Neuronal stem cell (in vitro differentiated cells): ENCODE measurements around the gene ST6GALNAC3.
A peak's percentile ranks its signal among the peaks of the same experiment; 100 is the strongest.

Experiments used
- DNase-seq: peaks from one replicate; pipeline ENCODE4 v3.0.0-alpha.2; 2013; ENCODE audit warnings: low spot score
- H2AFZ ChIP-seq: one replicate; pipeline ENCODE4 v1.6.1; 2013; ENCODE audit warnings: mild to moderate bottlenecking, low read length, inconsistent platforms
- H2AK5ac ChIP-seq: 2 replicates; pipeline ENCODE4 v1.6.1; 2013; ENCODE audit warnings: low read depth, mild to moderate bottlenecking, inconsistent platforms, low read length, moderate library complexity, mixed read lengths
- H2BK120ac ChIP-seq: 2 replicates; pipeline ENCODE4 v1.6.1; 2013; ENCODE audit warnings: low read depth, mild to moderate bottlenecking, inconsistent platforms, low read length, moderate library complexity, mixed read lengths
- H2BK12ac ChIP-seq: one replicate; pipeline ENCODE4 v1.6.1; 2013; ENCODE audit warnings: low read length, inconsistent platforms
- H2BK15ac ChIP-seq: 2 replicates; pipeline ENCODE4 v1.6.1; 2013; ENCODE audit warnings: mild to moderate bottlenecking, low read length, inconsistent platforms, mixed read lengths
- H2BK5ac ChIP-seq: one replicate; pipeline ENCODE4 v1.6.1; 2013; ENCODE audit warnings: inconsistent platforms, mild to moderate bottlenecking, low read length, moderate library complexity
- H3K14ac ChIP-seq: one replicate; pipeline ENCODE4 v1.6.1; 2013; ENCODE audit warnings: low read length, inconsistent platforms
- H3K18ac ChIP-seq: 2 replicates; pipeline ENCODE4 v1.6.1; 2013; ENCODE audit warnings: low read length, inconsistent platforms
- H3K23ac ChIP-seq: 2 replicates; pipeline ENCODE4 v1.6.1; 2013; ENCODE audit warnings: low read depth, mild to moderate bottlenecking, mixed read lengths, low read length, inconsistent platforms; ENCODE audit not compliant: poor library complexity
- H3K27ac ChIP-seq: replicated peaks from 3 replicates; pipeline ENCODE4 v1.5.1; 2013; ENCODE audit warnings: low read length, inconsistent platforms
- H3K27me3 ChIP-seq, 3 experiments: 2 replicates each; pipeline ENCODE4 v1.6.1; 2013; ENCODE audit warnings: low read length in 3 of 3, mild to moderate bottlenecking in 2 of 3, inconsistent platforms in 1 of 3, low read depth in 1 of 3, mixed read lengths in 1 of 3, moderate library complexity in 1 of 3; ENCODE audit not compliant: control insufficient read depth in 3 of 3, insufficient read depth in 3 of 3
- H3K36me3 ChIP-seq, 2 donors: replicated peaks in 1 of 2; 2 replicates each; pipeline ENCODE4 v1.6.1; 2013; ENCODE audit warnings: low read length in 2 of 2; ENCODE audit not compliant: control insufficient read depth in 2 of 2, insufficient read depth in 2 of 2
- H3K4ac ChIP-seq: 2 replicates; pipeline ENCODE4 v1.6.1; 2013; ENCODE audit warnings: inconsistent platforms, mild to moderate bottlenecking, low read length, moderate library complexity
- H3K4me1 ChIP-seq, 2 donors: 1 replicate in 1 of 2; 2 replicates in 1 of 2; pipeline ENCODE4 v1.6.1; 2013; ENCODE audit warnings: low read length in 2 of 2, low read depth in 1 of 2; ENCODE audit not compliant: control insufficient read depth in 2 of 2, insufficient read depth in 1 of 2
- H3K4me2 ChIP-seq: one replicate; pipeline ENCODE4 v1.6.1; 2013; ENCODE audit warnings: mild to moderate bottlenecking, low read length, inconsistent platforms; ENCODE audit not compliant: insufficient read depth, poor library complexity, severe bottlenecking
- H3K4me3 ChIP-seq, 2 donors: 2 replicates each; pipeline ENCODE4 v1.5.1; 2013; ENCODE audit warnings: low read length in 2 of 2, mild to moderate bottlenecking in 2 of 2, inconsistent platforms in 1 of 2, moderate library complexity in 1 of 2
- H3K79me1 ChIP-seq: one replicate; pipeline ENCODE4 v1.6.1; 2013; ENCODE audit warnings: low read depth, mild to moderate bottlenecking, inconsistent platforms, low read length, moderate library complexity
- H3K9ac ChIP-seq: one replicate; pipeline ENCODE4 v1.6.1; 2013; ENCODE audit warnings: mild to moderate bottlenecking, low read depth, low read length, inconsistent platforms; ENCODE audit not compliant: poor library complexity
- H3K9me3 ChIP-seq, 2 donors: replicated peaks in 1 of 2; 2 replicates each; pipeline versions ENCODE3 to v1.6.1; 2013; ENCODE audit warnings: low read length in 2 of 2, mild to moderate bottlenecking in 2 of 2, inconsistent platforms in 1 of 2, low read depth in 1 of 2, mixed read lengths in 1 of 2, moderate library complexity in 1 of 2; ENCODE audit not compliant: control insufficient read depth in 2 of 2, insufficient read depth in 1 of 2
- H4K8ac ChIP-seq: one replicate; pipeline ENCODE4 v1.6.1; 2013; ENCODE audit warnings: low read depth, mild to moderate bottlenecking, inconsistent platforms, low read length, moderate library complexity
- H4K91ac ChIP-seq: one replicate; pipeline ENCODE4 v1.6.1; 2013; ENCODE audit warnings: low read length, low read depth, mild to moderate bottlenecking, inconsistent platforms; ENCODE audit not compliant: poor library complexity
- WGBS, 2 donors: extraction: QIAGEN DNeasy Blood & Tissue Kit; methylation state at CpG; one replicate each; pipeline ENCODE4 v1.1.7; 2013; ENCODE audit warnings: missing lambda C conversion rate in 2 of 2, mixed read lengths in 1 of 2; ENCODE audit not compliant: insufficient read length in 2 of 2, insufficient replicate concordance in 1 of 2; ENCODE audit errors: extremely low coverage in 2 of 2; 5-methylcytosine and 5-hydroxymethylcytosine counted together

The ST6GALNAC3 gene

GRCh38 chr1:76268341-76268740 lies 193.8 kb downstream of the ST6GALNAC3 start:
- DNase-seq = peak; percentile 36
- H2AK5ac ChIP-seq = no peak overlapping the region
- WGBS, 2 donors = no CpG with 5 or more reads among the region's 2 CpGs

GRCh38 chr1:76269155-76269554 lies 194.6 kb downstream of the ST6GALNAC3 start:
- no peak overlapping the region for H3K4ac ChIP-seq
- H3K27ac ChIP-seq = no peak overlapping the region
- no peak overlapping the region for H2BK5ac ChIP-seq
- H3K79me1 ChIP-seq = no peaks in the 10 kb centered on the region
- H2AK5ac ChIP-seq = no peak overlapping the region
- no peaks in the 10 kb centered on the region for H3K36me3 ChIP-seq
- no CpG with 5 or more reads among the region's 2 CpGs for WGBS, 2 donors
- DNase-seq = no peak
- no peak overlapping the region for H4K8ac ChIP-seq
- H3K14ac ChIP-seq = no peak overlapping the region
- H3K9me3 ChIP-seq = no peaks in the 10 kb centered on the region
- H3K4me2 ChIP-seq = no peak overlapping the region
- peaks cover 10 to 21% of the 10 kb centered on the region in 2 donors for H3K4me1 ChIP-seq
- no peak overlapping the region for H4K91ac ChIP-seq
- H2BK12ac ChIP-seq = no peak overlapping the region
- H2BK120ac ChIP-seq = no peak overlapping the region
- peak overlapping the region; percentile 49 for H2AFZ ChIP-seq
- H3K18ac ChIP-seq = no peak overlapping the region
- no peak overlapping the region for H2BK15ac ChIP-seq
- H3K27me3 ChIP-seq = no peaks in the 10 kb centered on the region
- H3K9ac ChIP-seq = no peak overlapping the region
- no peak overlapping the region for H3K23ac ChIP-seq
- H3K4me3 ChIP-seq = no peak overlapping the region

More at GRCh38 chr1:76268341-76268740, 193.8 kb downstream of the ST6GALNAC3 start:
- peak overlapping the region; percentile 49 for H2AFZ ChIP-seq
- H3K27me3 ChIP-seq = no peaks in the 10 kb centered on the region
- no peak overlapping the region for H3K4ac ChIP-seq
- H2BK5ac ChIP-seq = no peak overlapping the region
- H3K9me3 ChIP-seq = no peaks in the 10 kb centered on the region
- peak overlapping the region; percentile 42 for H3K27ac ChIP-seq
- H4K8ac ChIP-seq = no peak overlapping the region
- no peaks in the 10 kb centered on the region for H3K36me3 ChIP-seq
- no peak overlapping the region for H3K9ac ChIP-seq
- H2BK15ac ChIP-seq = no peak overlapping the region
- H3K4me1 ChIP-seq = peaks cover 10 to 21% of the 10 kb centered on the region in 2 donors
- no peak overlapping the region for H3K18ac ChIP-seq
- no peak overlapping the region for H3K4me3 ChIP-seq
- no peak overlapping the region for H3K4me2 ChIP-seq
- no peak overlapping the region for H2BK120ac ChIP-seq
- no peak overlapping the region for H3K23ac ChIP-seq
- H2BK12ac ChIP-seq = no peak overlapping the region
- no peaks in the 10 kb centered on the region for H3K79me1 ChIP-seq
- H3K14ac ChIP-seq = no peak overlapping the region
- H4K91ac ChIP-seq = no peak overlapping the region

- peaks cover 4 to 7% of the 10 kb centered on the region in 2 donors for H3K4me1 ChIP-seq
- no peak overlapping the region for H3K18ac ChIP-seq
- H2BK12ac ChIP-seq = no peak overlapping the region
- DNase-seq = no peak
- H2AK5ac ChIP-seq = no peak overlapping the region
- no peaks in the 10 kb centered on the region for H3K9me3 ChIP-seq
- no peak overlapping the region for H3K9ac ChIP-seq
- no peak overlapping the region for H3K14ac ChIP-seq
- WGBS, 2 donors = no CpG with 5 or more reads among the region's 1 CpG
- H2AFZ ChIP-seq = no peak overlapping the region
- H3K36me3 ChIP-seq = no peaks in the 10 kb centered on the region
- no peaks in the 10 kb centered on the region for H3K27me3 ChIP-seq
- no peak overlapping the region for H4K91ac ChIP-seq
- H3K4me2 ChIP-seq = no peak overlapping the region
- H3K23ac ChIP-seq = no peak overlapping the region
- no peak overlapping the region for H4K8ac ChIP-seq
- no peak overlapping the region for H3K4ac ChIP-seq
- H2BK5ac ChIP-seq = no peak overlapping the region
- no peak overlapping the region for H2BK120ac ChIP-seq
- no peak overlapping the region for H2BK15ac ChIP-seq
- no peaks in the 10 kb centered on the region for H3K79me1 ChIP-seq
- H3K4me3 ChIP-seq = no peak overlapping the region
- no peak overlapping the region for H3K27ac ChIP-seq
Observed at GRCh38 chr1:76274302-76274701, 199.8 kb downstream of the ST6GALNAC3 start.

- Histone ChIP-seq H3K79me1 (no peaks in the 10 kb centered on the region), H3K27me3 (no peaks in the 10 kb centered on the region), H3K9ac (no peak overlapping the region), H3K18ac (no peak overlapping the region), H3K4me2 (no peak overlapping the region), H3K14ac (no peak overlapping the region), H2BK15ac (no peak overlapping the region), H4K8ac (no peak overlapping the region), H3K27ac (no peak overlapping the region), H3K4ac (no peak overlapping the region), H2BK5ac (no peak overlapping the region), H2BK12ac (no peak overlapping the region), H2AFZ (no peak overlapping the region), H2AK5ac (no peak overlapping the region), H3K23ac (no peak overlapping the region), H4K91ac (no peak overlapping the region), H3K36me3 (no peaks in the 10 kb centered on the region), H3K9me3 (no peaks in the 10 kb centered on the region), H3K4me1 (peaks cover under 1 to 8% of the 10 kb centered on the region in 2 donors), H2BK120ac (no peak overlapping the region), H3K4me3 (no peak overlapping the region)
- no CpG with 5 or more reads among the region's 3 CpGs for WGBS, 2 donors
- DNase-seq = no peak
Observed at GRCh38 chr1:76274718-76275117, 200.2 kb downstream of the ST6GALNAC3 start.
